Thoracic aorta (tissue), 2 donors: Measurements from ENCODE around the gene PPME1. TPM values are rescaled to one million over a fixed set of nuclear protein-coding genes. Genes with fewer than 3 reads are reported as not detected.

Source experiments
- ATAC-seq: fragments of 150-250 bp; one replicate; pipeline ENCODE4 v1.8.0; 2017; ENCODE audit warnings: low read depth; ENCODE audit not compliant: insufficient number of reproducible peaks, low FRiP score
- DNase-seq: peaks from one replicate; pipeline ENCODE4 v3.0.0-alpha.2; 2020; ENCODE audit warnings: low spot score
- H3K27ac ChIP-seq, 2 donors: fragments of 200-600 bp; sonication (generic); 1 replicate in 1 of 2; 2 replicates in 1 of 2; pipeline ENCODE4 v1.5.1; 2016; ENCODE audit warnings: mild to moderate bottlenecking in 2 of 2, moderate library complexity in 2 of 2
- H3K27me3 ChIP-seq: fragments of 200-600 bp; sonication (generic); replicated peaks from 2 replicates; pipeline ENCODE4 v1.6.0; 2016; ENCODE audit warnings: mild to moderate bottlenecking; ENCODE audit not compliant: insufficient read depth
- H3K36me3 ChIP-seq: fragments of 200-600 bp; sonication (generic); one replicate; pipeline ENCODE4 v1.5.1; 2016
- H3K4me1 ChIP-seq, 2 donors: fragments of 200-600 bp; sonication (generic); 1 replicate in 1 of 2; 2 replicates in 1 of 2; pipeline versions ENCODE4 v1.5.1 to v1.6.0; 2016; ENCODE audit warnings: low read depth in 2 of 2, mild to moderate bottlenecking in 1 of 2; ENCODE audit not compliant: control insufficient read depth in 1 of 2
- H3K4me3 ChIP-seq: fragments of 200-600 bp; sonication (generic); 2 replicates; pipeline ENCODE4 v1.5.1; 2016; ENCODE audit warnings: mild to moderate bottlenecking
- H3K9me3 ChIP-seq: fragments of 200-600 bp; sonication (generic); 2 replicates; pipeline ENCODE4 v1.5.1; 2016
- CTCF ChIP-seq: fragments of 200-600 bp; sonication (generic); IDR thresholded peaks from one replicate; pipeline ENCODE4 v1.5.1; 2019; ENCODE audit warnings: antibody characterized with exemption
- total RNA-seq, 2 donors: library from RNA; depleted of rRNA; stranded (reverse); fragments of >200 nt; gene quantifications; one replicate each; pipeline versions ENCODE4 v1.1.0 to v1.2.3, GENCODE V29; 2016

PPME1 gene
- total RNA-seq, 2 donors from 2014 or later, result 31.2 to 37.4 TPM

DNA sequence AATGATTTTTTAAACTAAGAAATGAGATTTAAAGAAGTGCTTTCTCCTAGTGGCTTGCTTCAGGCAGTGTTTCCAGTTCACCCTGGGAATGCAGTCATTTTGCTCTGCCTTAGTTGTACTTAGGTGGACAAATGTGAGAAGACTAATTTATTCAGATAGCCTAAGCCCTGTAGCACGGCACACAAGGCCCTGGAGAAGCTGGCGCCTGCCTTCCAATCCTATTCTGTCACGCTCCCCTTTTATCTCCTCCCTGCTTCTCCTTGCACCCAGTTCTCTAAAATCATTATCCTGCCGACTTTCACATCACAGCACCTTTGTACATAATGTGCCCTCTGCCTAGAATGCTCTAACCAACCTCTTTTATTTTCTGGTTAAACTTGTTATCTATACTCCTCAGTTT lies 64.0 kb downstream of the PPME1 start:
- no peak overlapping the region for H3K27ac ChIP-seq
- H3K4me3 ChIP-seq, result no peak overlapping the region
- peaks cover 17% of the 10 kb centered on the region for H3K36me3 ChIP-seq
- TF ChIP-seq CTCF, result no peak
- ATAC-seq (no peak), DNase-seq (no peak)
- H3K4me1 ChIP-seq, result peaks cover 0 to 5% of the 10 kb centered on the region in 2 donors
- H3K27me3 ChIP-seq, result no peaks in the 10 kb centered on the region
- H3K9me3 ChIP-seq, result no peaks in the 10 kb centered on the region

- ATAC-seq (no peak), DNase-seq (no peak)
- no peaks in the 10 kb centered on the region for H3K4me1 ChIP-seq
- no peaks in the 10 kb centered on the region for H3K9me3 ChIP-seq
- peaks cover 15% of the 10 kb centered on the region for H3K36me3 ChIP-seq
- no peak overlapping the region for H3K27ac ChIP-seq
- H3K4me3 ChIP-seq, result no peak overlapping the region
- H3K27me3 ChIP-seq, result no peaks in the 10 kb centered on the region
- no peak for TF ChIP-seq CTCF
Measured at GRCh38 chr11:74237541-74237940, 66.5 kb downstream of the PPME1 start.

DNA sequence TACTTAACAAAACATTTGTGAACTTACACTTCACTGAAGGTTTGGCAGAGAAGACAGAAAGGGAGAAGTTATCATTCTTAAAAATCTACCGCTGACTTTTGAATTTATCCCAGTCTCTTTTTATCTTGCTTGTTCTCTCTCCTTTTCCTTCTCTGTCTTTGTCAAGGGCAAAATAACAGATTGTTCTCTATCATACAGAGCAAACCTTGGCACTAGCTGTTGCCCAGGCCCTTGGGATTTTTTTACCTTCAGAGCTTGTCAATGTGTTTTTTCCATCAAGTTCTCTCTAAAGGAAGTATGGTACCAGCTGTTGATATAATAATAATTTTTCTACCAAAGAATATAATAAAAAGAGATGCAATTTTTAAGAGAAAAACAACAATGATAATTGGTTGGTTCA lies 67.2 kb downstream of the PPME1 start:
- Histone ChIP-seq H3K4me3 (no peak overlapping the region), H3K27ac (no peak overlapping the region), H3K4me1 (no peaks in the 10 kb centered on the region), H3K27me3 (no peaks in the 10 kb centered on the region), H3K36me3 (peaks cover 15% of the 10 kb centered on the region), H3K9me3 (no peaks in the 10 kb centered on the region)
- no peak for TF ChIP-seq CTCF
- no peak for ATAC-seq
- no peak for DNase-seq

DNA sequence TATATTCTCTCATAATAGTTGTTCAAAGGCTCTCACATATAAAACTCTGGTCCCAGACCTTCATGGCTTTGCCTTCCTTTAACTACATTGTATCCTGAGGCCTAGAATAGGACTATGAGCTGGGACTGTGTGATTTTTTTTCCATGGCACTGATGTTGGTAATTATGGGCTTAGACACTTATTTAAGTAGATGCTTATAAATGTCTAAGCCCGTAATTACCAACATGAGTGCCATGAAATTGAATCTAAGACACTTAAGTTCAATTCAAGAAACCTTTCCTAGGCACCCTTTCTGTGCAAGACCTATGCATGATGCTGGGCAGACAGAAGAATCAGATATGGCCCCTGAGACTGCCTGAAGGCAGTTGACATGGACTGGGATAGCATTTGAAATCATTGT lies 77.4 kb downstream of the PPME1 start:
- no peak overlapping the region for H3K27ac ChIP-seq
- no peaks in the 10 kb centered on the region for H3K9me3 ChIP-seq
- DNase-seq, result no peak
- no peak for TF ChIP-seq CTCF
- H3K36me3 ChIP-seq, result peaks cover 45% of the 10 kb centered on the region
- no peaks in the 10 kb centered on the region for H3K27me3 ChIP-seq
- no peak for ATAC-seq
- no peaks in the 10 kb centered on the region for H3K4me1 ChIP-seq
- no peak overlapping the region for H3K4me3 ChIP-seq

DNA sequence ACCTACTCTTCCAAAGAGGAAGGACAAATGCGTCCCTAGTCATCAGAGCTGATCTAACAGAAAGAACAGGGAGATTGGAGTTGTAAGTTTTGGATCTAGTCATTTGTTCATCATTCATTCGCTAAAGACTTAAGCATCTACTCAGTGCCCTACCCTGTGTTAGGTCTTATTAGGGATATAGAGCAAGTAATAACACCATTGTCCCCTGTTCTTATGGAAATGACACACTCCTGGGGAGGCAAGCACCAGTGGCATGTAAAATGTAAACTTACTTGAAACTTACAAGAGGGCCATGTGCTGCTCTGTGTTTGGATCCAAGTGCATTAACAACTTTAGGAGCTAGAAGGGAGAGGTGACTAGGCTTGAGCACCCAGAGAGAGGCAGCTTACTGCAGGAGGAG lies 78.4 kb downstream of the PPME1 start:
- Histone ChIP-seq H3K27me3 (no peaks in the 10 kb centered on the region), H3K4me3 (no peak overlapping the region), H3K4me1 (no peaks in the 10 kb centered on the region), H3K9me3 (no peaks in the 10 kb centered on the region), H3K27ac (no peak overlapping the region), H3K36me3 (peaks cover 46% of the 10 kb centered on the region)
- no peak for TF ChIP-seq CTCF
- ATAC-seq (no peak), DNase-seq (no peak)
